Stomach (tissue), 4 donors: ENCODE data around the gene CUEDC2.

ENCODE experiments used
- CTCF ChIP-seq, 7 experiments: fragments of 450-650 bp in 4 of 7; fragments of 200-600 bp in 3 of 7; sonication (generic) in 3 of 7; IDR thresholded peaks; one replicate each; pipeline ENCODE4 v1.5.1; 2016 to 2019; ENCODE audit warnings: antibody characterized with exemption in 7 of 7, control low read depth in 2 of 7, mild to moderate bottlenecking in 1 of 7
- POLR2A ChIP-seq, 4 donors: fragments of 450-650 bp; IDR thresholded peaks; one replicate each; pipeline ENCODE4 v1.6.1; 2016; ENCODE audit warnings: antibody characterized with exemption in 4 of 4, control low read depth in 2 of 4, mild to moderate bottlenecking in 1 of 4, moderate library complexity in 1 of 4

GRCh38 chr10:102450124-102450373, 17.7 kb upstream of the CUEDC2 start:
- TF ChIP-seq CTCF (IDR thresholded peaks at IDR 0.05) (no peak), POLR2A (IDR thresholded peaks at IDR 0.05) (no peak)
